HG02885 (cell line): ENCODE data around the gene HNRNPUL1.
"Not testable (repeated sequence)": the region's sequence is repeated elsewhere in the genome, so short reads cannot be mapped to it uniquely, and the experiment has no call there.

Source experiments
- ATAC-seq: cut with Tn5 transposase; IDR thresholded peaks from one replicate; pipeline ENCODE4 v1.9.1; 2021; ENCODE audit warnings: mild to moderate bottlenecking; ENCODE audit not compliant: unreplicated experiment, poor library complexity

Gene HNRNPUL1

DNA sequence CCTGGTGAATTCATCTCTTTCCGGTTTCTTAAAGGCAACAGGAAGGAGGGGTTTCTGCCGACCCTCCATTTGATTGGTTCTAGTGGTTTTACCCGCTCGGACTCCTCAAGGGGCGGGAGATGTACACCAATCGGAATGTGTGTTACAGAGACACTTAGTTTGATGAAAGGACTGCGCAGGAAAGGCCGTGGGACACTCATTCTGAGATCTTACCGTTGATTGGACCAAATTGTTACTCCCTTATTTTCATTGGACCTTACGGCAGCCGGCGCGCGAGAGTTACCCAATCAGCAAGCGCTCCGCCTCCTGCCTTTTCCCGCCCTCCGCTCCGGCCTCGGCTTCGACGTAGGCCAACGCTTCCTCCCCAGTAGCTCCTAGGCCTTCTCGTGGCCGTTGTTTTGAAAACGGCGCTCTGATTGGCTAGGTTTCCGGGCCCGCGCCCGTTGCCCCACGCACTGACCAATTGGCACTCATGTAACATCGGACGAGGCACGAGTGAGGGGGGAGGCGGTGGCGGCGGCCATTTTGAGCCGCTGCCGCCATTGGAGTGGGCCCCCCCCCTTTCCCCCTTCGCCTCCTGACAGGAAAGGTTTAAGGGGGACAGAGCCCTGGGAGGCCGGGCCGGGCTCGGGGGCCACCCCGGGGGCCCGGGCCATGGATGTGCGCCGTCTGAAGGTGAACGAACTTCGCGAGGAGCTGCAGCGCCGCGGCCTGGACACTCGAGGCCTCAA, at the start of gene HNRNPUL1:
TSS of gene HNRNPUL1 (plus strand) at position 523 of the 731 bp plus-strand sequence. CDS start at position 655, 132 bp downstream.
- ATAC-seq: peak; percentile 75

DNA sequence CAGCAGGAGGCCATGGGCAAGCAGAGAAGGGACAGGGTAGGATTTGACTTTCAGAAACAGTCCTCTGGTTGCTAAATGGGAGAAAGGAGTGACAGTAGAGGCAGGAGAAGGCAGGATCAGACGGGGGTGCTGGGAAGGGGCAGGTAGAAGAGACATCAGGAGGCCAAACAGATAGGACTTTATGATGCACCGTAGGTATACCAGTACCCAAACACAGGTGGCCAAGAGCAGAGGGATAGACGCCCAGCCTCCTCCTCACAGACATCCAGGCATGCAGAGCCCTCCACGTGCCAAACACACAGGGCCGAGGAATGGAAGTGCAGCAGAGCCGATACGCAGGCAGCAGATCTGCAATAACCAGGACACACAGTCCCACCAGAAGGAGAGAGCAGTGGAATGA, 46.4 kb upstream of the HNRNPUL1 start:
- ATAC-seq: no peak

DNA sequence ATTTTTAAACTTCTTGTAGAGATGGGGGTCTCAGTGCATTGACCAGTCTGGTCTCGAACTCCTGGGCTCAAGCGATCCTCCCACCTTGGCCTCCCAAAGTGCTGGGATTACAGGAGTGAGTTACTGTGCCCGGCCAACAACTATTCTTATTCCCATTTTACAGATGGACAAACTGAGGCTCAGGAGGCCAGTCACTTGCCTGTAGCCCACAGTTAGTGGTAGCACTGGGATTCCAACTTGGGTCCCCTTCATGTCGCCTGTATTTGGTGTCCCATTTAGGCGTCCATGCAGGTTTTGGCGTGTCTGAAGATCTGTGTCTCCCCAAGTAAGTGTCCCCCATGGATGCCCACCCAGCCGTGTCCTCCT, 45.9 kb upstream of the HNRNPUL1 start:
- ATAC-seq: no peak

DNA sequence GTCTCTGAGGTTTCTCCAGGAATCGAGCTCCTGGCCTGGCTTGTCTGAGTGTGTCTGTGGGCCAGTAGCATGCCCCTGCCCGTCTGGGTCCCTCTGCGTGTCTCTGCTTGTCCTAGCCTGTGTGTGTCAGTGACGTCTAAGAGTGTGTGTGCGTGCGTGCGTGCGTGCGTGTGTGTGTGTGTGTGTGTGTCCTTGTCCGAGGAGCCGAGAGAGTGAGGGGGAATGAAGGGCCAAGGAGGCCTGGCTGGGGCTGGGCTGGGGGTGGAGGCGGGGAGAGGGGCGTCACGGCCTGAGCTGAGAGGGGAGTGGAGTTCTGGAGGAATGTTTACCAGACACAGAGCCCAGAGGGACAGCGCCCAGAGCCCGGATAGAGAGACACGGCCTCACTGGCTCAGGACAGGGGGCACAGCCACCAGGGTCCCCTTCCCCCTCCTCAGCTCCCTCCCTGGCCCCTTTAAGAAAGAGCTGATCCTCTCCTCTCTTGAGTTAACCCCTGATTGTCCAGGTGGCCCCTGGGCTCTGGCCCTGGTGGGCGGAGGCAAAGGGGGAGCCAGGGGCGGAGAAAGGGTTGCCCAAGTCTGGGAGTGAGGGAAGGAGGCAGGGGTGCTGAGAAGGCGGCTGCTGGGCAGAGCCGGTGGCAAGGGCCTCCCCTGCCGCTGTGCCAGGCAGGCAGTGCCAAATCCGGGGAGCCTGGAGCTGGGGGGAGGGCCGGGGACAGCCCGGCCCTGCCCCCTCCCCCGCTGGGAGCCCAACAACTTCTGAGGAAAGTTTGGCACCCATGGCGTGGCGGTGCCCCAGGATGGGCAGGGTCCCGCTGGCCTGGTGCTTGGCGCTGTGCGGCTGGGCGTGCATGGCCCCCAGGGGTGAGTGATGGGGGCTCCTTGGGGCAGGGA, 45.3 kb upstream of the HNRNPUL1 start, which contains the start of gene AXL:
TSS of gene AXL (plus strand) at position 609 of the 893 bp plus-strand sequence. CDS start at position 779, 170 bp downstream.
- no peak for ATAC-seq

DNA sequence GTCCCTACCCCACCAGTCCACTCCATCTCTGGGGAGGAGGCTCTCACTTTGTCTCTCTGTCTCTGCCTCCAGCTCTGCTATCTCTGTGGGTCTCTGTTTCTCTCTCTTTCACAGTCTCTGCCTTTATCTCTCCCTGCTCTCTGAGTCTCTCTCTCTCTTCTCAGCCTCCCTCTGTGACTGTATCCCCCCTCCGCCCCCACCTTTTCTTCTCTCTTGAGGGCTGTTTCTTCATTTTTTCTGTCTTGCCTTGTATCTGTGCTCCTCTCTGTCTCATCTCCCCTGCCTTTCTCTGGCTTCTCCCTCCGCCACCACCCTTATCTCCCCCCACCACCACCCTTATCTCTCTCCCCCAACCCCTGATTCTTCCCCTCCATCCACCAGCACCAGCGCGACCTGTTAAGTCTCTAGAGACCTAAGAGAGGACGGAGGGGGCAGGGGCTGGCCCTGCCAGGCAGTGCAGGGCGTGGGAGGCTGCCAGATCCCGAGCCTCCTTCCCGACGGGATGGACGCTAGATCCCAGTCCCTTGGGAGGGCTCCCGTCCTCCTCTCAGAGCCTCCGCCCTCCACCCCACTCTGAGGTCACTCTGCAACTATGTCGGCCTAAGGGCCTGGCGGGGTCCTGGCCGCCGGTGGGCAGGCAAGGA, 44.1 kb upstream of the HNRNPUL1 start:
- ATAC-seq: no peak

DNA sequence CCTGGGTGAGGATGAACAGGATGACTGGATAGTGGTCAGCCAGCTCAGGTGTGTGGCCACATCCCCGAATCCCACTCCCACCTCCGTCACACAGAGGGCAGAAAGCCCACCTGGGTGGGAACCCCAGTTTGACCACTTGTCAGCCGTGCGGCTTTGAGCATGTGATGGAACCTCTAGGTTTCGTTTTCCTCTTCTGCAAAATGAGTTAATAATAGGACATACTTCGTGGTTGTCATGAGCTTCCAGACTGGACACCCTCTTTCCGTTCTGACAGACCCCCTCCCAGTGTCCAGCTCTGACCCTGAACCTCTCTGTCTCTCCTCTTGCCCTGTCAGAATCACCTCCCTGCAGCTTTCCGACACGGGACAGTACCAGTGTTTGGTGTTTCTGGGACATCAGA, 43.4 kb upstream of the HNRNPUL1 start:
- no peak for ATAC-seq

DNA sequence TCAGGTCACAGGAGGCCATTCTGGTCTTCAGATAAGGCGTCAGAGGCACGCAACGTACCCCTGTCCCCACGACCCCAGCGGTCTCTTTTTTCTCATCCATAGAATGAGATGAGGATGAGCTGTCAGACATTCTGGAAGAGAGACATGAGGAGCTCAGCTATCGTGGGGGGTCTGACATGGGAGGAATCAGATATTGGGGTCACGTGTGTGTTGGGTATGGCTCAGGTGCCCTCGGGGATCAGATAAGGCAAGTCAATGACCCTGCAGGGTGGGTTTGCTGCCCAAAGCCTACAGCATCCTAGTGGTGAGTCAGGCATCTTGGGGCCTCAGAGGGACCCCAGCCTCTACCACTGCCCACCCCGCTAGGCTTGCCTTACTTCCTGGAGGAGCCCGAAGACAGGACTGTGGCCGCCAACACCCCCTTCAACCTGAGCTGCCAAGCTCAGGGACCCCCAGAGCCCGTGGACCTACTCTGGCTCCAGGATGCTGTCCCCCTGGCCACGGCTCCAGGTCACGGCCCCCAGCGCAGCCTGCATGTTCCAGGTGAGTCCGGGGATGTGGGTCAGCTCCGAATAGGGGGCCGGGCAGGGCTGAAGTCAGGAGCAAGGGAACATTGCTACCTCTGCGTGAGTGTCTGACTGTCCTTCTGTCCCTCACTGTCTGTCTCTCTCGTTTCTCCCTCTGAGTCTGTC, 42.5 kb upstream of the HNRNPUL1 start:
- ATAC-seq: no peak

DNA sequence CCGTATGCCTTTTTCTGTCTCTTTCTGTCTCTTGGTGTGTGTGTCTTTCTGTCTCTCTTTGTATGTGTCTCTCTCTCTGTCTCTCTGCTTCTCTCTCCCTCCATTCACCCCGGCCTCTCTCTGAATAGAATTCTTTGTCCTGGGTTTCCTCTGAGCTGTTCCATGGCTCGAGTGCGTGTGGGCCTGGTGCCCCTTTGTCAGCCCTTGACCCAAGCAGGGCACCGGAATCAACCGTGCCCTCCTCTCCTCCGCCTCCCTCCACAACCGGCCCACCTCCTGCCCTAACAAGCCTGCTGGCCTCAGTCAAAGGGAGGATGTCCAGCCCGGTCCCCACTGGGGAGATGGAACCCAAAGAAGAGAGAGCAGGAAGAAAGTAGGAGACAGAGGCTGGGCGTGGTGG, 41.9 kb upstream of the HNRNPUL1 start:
- no peak for ATAC-seq

DNA sequence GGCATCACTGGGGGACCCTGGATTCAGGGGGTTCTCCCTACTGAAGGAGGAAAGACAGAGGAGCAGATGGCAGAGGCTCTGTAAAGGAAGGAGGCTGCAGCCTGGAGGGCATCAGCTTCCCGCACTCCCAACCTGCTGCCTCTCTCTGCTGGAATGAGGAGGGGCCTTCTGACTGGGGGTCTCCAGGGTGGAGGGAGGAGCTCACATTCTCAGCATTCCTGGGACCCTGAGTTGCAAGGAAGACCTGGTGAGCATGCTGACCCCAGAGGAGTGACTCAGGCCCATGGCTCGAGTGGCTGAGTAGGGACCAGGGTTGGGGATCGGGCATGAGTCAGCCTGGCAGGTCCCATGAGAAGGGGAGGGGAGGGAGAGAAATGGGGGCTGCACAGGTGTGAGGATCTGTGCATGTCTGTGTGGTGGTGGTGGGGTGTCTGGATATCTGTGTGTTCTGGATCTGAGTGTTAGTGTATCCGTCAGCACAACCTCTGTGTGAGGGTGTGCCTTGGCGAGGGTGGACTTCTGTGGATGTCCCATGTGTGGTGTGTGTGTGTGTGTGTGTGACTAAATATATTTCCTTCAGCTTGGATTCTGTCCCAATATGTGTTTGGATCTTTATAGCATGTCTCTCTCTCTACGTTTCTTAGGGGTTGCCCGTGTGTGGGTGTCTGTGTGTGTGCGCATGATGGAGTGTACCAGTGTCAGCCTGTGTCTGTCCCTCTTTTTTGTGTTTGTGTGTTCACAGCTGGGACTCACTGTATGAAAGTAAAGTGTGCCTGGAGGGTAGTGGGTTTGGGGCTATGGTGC, 40.5 kb upstream of the HNRNPUL1 start:
- ATAC-seq: no peak

DNA sequence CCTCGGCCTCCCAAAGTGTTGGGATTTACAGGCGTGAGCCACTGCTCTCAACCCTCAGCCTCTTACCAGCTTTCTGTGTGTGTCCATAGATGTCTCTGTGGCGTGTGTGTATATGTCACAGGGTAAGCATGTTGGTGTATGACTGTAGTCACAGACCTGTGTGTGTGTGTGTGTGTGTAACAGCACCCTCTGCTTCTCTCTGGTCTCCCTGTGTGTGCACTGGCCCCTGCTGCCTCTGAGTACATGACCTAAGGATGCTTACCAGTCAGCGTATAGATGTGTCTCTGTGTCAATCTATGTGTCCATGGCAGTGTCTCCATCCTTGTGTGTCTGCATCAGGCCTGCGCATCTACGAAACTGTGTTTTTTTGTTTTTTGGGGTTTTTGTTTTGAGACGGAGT, 39.5 kb upstream of the HNRNPUL1 start:
- no peak for ATAC-seq

DNA sequence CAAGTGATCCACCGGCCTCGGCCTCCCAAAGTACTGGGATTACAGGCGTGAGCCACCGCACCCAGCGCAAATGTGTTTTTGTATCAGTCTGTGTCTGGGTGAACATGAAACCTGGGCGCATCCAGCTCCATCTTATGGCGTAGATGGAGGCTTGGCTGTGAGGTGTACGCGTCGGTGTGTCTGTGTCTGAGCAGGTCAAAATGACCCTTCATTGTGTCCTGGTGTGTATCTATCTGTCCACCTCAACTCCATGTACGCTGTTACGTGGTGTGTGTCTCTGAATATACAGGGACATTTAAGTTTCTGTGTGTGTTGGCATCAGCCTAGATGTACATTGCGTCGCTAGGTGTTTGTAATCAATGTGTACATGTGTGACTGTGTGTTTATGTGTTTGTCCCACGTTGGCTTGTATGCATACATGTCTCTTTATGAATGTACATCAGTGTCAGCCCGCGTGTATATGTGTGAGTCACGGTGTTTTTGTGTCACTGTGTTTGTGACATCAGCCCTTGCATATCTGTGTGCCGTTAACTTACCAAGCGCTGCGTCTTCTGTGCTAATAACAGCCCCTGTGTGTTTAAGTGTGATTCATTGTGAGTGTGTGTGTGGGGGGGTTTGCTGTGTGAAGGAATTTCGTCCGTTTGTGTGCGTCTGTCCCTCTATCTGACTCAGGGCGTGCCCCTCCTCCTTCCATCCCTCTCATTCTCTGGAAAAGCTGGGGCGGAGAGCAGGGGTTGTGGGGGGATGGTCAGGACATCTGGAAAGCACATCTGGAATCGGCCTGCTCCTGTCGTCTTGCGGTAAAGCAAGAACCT, 38.7 kb upstream of the HNRNPUL1 start:
- no peak for ATAC-seq

DNA sequence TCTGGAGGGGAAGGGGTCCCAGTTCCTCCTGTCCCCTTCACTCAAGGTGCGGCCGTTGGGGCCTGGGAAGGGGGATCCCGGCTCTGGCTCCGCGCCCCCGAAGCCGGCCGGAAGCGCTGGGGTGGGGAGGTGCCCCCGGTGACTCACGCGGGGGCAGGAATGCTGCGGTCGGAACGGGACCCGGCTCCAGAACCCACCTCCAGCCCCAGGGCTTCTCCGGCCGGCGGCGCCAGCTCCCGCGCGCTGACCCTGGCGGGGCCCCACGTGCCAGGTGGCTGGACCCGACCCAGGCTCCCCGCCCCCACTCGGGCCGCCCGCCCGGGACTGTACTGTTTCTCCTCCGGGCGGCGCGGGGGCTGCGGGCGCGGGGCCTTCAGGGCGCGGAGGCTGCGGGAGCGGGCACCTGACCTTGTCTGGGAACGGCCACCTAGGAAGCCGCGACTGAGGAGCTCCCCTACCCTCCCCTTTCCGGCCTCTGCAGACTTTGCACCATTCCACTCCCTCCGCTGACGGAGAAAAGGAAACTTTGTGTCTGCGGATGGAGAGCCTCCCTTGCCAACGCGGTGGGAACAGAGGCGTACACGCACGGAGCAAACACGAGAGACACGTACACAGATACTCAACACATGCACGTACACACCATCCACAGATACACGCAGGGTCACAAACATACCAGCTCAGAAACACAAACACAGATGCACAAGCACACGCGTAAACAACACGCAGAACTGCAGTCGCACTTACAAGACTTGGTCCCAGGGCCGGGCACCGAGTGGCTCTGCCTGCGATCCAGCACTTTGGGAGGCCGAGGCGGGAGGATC, 37.9 kb upstream of the HNRNPUL1 start:
- ATAC-seq: no peak

DNA sequence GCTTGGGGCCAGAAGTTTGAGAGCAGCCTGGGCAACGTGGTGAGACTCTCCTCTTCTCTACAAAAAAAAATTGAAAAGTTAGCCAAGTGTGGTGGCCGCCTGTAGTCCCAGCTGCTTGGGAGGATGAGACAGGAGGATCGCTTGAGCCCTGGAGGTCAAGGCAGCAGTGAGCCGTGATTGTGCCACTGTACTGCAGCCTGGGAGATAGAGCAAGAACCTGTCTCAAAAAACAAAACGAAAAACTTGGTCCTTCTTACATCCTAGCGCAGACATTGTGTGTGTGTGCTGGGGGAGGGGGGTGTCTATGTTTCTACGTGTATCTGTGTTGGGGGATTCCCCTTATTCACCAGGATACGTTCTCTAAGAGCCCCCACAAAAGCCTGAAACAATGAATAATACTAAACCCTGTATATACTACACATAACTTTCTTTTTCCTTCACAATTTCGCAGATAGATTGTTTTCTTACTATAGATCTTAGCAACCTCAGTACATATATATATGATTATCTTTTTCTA, 37.2 kb upstream of the HNRNPUL1 start:
- no peak for ATAC-seq

DNA sequence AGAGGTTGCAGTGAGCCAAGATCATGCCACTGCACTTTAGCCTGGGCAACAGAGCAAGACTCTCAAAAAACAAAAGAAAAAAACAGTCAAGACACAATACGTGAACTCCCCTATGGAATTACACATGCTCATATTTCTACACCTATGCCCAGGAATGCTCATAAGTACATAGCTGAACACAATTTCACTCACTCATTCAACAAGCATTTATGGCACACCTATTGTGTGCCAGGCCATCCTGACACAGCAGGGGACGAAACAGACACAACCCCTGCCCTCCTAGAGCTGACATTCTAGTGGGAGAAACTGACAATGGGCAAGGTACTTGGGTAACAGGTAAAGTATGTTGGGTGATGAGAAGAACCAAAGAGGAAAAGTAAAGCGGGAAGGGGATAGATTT, 35.7 kb upstream of the HNRNPUL1 start:
- no peak for ATAC-seq

DNA sequence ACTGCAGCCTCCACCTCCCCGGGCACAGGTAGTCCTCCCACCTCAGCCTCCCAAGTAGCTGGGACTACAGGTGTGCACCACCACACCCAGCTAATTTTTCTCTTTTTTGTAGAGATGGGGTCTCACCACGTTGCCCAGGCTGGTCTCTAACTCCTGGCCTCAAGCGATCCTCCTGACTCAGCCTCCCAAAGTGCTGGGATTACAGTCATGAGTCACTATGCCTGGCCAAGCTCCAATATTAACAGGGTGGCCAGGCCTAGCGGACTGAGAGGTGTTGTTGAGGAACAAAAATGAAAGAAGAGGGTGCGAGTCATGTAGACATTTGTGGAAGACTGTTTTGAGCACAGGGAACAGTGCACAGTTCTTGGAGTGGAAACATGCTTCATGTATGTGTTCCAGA, 34.8 kb upstream of the HNRNPUL1 start:
- not testable (repeated sequence) for ATAC-seq

DNA sequence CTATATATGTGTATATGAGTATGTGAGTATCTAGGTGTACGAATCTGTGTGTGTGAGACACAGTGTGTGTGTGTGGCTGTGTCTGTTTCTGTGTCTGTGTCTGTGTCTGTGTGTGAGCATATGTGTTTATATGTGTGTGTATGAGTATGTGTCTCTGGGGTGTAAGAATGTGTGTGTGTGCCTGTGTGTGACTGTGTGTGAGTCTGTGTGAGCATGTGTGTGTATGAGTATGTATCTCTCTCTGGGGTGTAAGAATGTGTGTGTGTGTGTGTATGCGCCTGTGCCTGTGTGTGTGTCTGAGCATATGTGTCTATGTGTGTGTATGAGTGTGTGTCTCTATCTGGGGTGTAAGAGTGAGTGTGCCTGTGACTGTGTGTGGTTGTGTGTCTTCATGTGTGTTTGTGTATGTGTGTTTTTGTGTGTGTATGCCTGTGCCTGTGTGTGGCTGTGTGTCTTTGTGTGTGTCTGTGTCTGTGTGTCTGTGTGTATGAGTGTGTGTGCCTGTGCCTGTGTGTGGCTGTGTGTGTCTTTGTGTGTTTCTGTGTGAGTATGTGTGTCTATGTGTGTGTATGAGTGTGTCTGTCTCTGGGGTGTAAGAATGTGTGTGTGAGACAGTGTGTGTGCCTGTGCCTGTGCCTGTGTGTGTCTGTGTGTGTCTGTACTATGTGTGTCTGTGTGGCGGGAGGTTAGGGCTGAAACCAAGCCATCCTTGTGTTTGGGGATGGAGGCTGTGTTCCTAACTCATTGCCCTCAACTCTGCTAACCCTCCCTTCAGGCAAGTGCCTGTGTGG, 33.9 kb upstream of the HNRNPUL1 start:
- no peak for ATAC-seq

DNA sequence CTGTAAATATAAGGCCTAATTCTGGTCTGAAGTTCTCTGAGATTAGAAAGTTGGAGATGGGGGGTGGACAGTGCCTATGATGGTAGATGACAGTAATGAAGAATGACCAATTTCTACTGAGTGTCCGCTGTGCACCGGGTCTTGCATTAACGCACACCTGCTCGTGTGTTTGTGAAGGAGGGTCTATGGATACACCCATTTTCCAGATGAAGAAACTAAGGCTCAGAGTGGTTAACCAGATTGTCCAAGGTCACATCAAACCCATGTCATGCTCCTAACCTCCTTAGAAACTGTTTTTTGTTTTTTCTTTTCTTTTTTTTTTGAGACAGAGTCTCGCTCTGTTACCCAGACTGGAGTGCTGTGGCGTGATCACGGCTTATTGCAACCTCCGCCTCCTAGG, 31.5 kb upstream of the HNRNPUL1 start:
- no peak for ATAC-seq
